K562 (cell line): ENCODE results near the gene PSMA1. TPM values are rescaled to one million over a fixed set of nuclear protein-coding genes. Genes with fewer than 3 reads are reported as not detected.

Source experiments
- BRD9 ChIP-seq: fragments of 450-650 bp; IDR thresholded peaks from 2 replicates; pipeline ENCODE4 v1.6.1; 2018; ENCODE audit warnings: low read depth; ENCODE audit not compliant: partially characterized antibody
- CBFA2T3 ChIP-seq: fragments of 450-650 bp; IDR thresholded peaks from 2 replicates; pipeline ENCODE4 v1.6.1; 2017
- CCAR2 ChIP-seq: fragments of 200-400 bp; formaldehyde crosslinking; IDR thresholded peaks from 2 replicates; pipeline ENCODE4 v1.6.1; 2017; ENCODE audit warnings: mild to moderate bottlenecking, low read depth, low read length
- EGR1 ChIP-seq: fragments of 450-650 bp; conservative IDR thresholded peaks from 2 replicates; pipeline ENCODE4 v1.6.1; 2017; ENCODE audit warnings: mild to moderate bottlenecking
- FOSL1 ChIP-seq: fragments of 200-800 bp; sonication (Bioruptor generic); conservative IDR thresholded peaks from 2 replicates; pipeline ENCODE4 v1.6.1; 2016; ENCODE audit warnings: missing genetic modification characterization, missing compliant biosample characterization
- FOXJ2 ChIP-seq: fragments of 200-800 bp; sonication (Bioruptor generic); IDR thresholded peaks from 2 replicates; pipeline ENCODE4 v1.6.1; 2016; ENCODE audit warnings: missing genetic modification characterization, missing compliant biosample characterization
- HIVEP1 ChIP-seq: fragments of 250-450 bp; sonication (Bioruptor Pico); IDR thresholded peaks from 2 replicates; pipeline ENCODE4 v1.4.0; 2020; ENCODE audit warnings: mild to moderate bottlenecking
- HMG20A ChIP-seq: fragments of 450-650 bp; formaldehyde crosslinking; conservative IDR thresholded peaks from 2 replicates; pipeline ENCODE4 v1.4.0; 2020; ENCODE audit warnings: mild to moderate bottlenecking, mixed read lengths
- KHSRP ChIP-seq: fragments of 450-650 bp; IDR thresholded peaks from 2 replicates; pipeline ENCODE4 v1.6.1; 2017
- L3MBTL2 ChIP-seq: fragments of 450-650 bp; IDR thresholded peaks from 2 replicates; pipeline ENCODE4 v1.6.1; 2016; ENCODE audit warnings: mild to moderate bottlenecking, moderate library complexity
- MED1 ChIP-seq: sonication (generic); formaldehyde crosslinking; IDR thresholded peaks from 2 replicates; pipeline ENCODE4 v1.8.1; 2023; ENCODE audit warnings: missing genetic modification reagents, borderline replicate concordance
- NBN ChIP-seq: fragments of 450-650 bp; IDR thresholded peaks from 2 replicates; pipeline ENCODE4 v1.6.1; 2016; ENCODE audit warnings: low read depth, mild to moderate bottlenecking
- NR3C1 ChIP-seq: sonication (generic); formaldehyde crosslinking; IDR thresholded peaks from 2 replicates; pipeline ENCODE4 v1.8.1; 2022; ENCODE audit warnings: missing genetic modification reagents
- PHB2 ChIP-seq: fragments of 450-650 bp; IDR thresholded peaks from 2 replicates; pipeline ENCODE4 v1.6.1; 2017; ENCODE audit warnings: low read depth
- RAD21 ChIP-seq, 2 experiments: fragments of 250-450 bp in 1 of 2; fragments of 450-650 bp in 1 of 2; sonication (Bioruptor Pico) in 1 of 2; formaldehyde crosslinking in 1 of 2; IDR thresholded peaks in 1 of 2; conservative IDR thresholded peaks in 1 of 2; 2 replicates each; pipeline versions ENCODE4 v1.4.0 to v1.8.0; 2020 to 2022; ENCODE audit warnings: mild to moderate bottlenecking in 2 of 2, moderate library complexity in 1 of 2
- SOX6 ChIP-seq: fragments of 450-650 bp; IDR thresholded peaks from 2 replicates; pipeline ENCODE4 v1.6.1; 2014; ENCODE audit warnings: mild to moderate bottlenecking
- SP1 ChIP-seq: sonication (generic); formaldehyde crosslinking; IDR thresholded peaks from 2 replicates; pipeline ENCODE4 v1.8.1; 2022; ENCODE audit warnings: mild to moderate bottlenecking, missing genetic modification reagents
- SPI1 ChIP-seq: IDR thresholded peaks from 2 replicates; pipeline ENCODE4 v1.6.1; 2011; ENCODE audit warnings: low read depth, low read length, control low read depth, borderline replicate concordance
- SRSF9 ChIP-seq: fragments of 200-400 bp; formaldehyde crosslinking; IDR thresholded peaks from 2 replicates; pipeline ENCODE4 v1.6.1; 2017; ENCODE audit warnings: low read depth, low read length, borderline replicate concordance
- WHSC1 ChIP-seq: IDR thresholded peaks from one replicate; pipeline ENCODE4 v1.6.1; 2012; ENCODE audit warnings: low read length, control low read depth, inconsistent platforms
- ZBTB17 ChIP-seq: fragments of 450-650 bp; formaldehyde crosslinking; IDR thresholded peaks from 2 replicates; pipeline ENCODE4 v1.4.0; 2020; ENCODE audit warnings: mild to moderate bottlenecking
- ZNF121 ChIP-seq: sonication (generic); formaldehyde crosslinking; conservative IDR thresholded peaks from 2 replicates; pipeline ENCODE4 v1.8.0; 2022; ENCODE audit warnings: missing genetic modification reagents
- ZNF347 ChIP-seq: fragments of 450-650 bp; formaldehyde crosslinking; IDR thresholded peaks from 2 replicates; pipeline ENCODE4 v1.4.0; 2020; ENCODE audit warnings: low read depth, mild to moderate bottlenecking, moderate library complexity
- ZNF444 ChIP-seq: fragments of 250-450 bp; sonication (Bioruptor Pico); IDR thresholded peaks from 2 replicates; pipeline ENCODE4 v1.4.0; 2020; ENCODE audit warnings: mild to moderate bottlenecking, moderate library complexity
- ZNF707 ChIP-seq: fragments of 250-450 bp; sonication (Bioruptor Pico); conservative IDR thresholded peaks from 2 replicates; pipeline ENCODE4 v1.8.0; 2022; ENCODE audit warnings: inconsistent platforms, mild to moderate bottlenecking, moderate library complexity
- polyA plus RNA-seq, 8 experiments: library from polyadenylated mRNA; depleted of rRNA in 4 of 8; stranded (reverse) in 5 of 8; unstranded in 3 of 8; fragments of >200 nt; fragmentation: Nextera tagmentation in 2 of 8; fragmentation: Illumina TruSeq in 1 of 8; extraction: Ambion mirVana in 2 of 8; extraction: Trizol in 1 of 8; gene quantifications; 2 replicates each; pipeline versions ENCODE4 v1.2.1 to v1.2.3, GENCODE V29; 2011 to 2014; ENCODE audit warnings: inconsistent platforms in 1 of 8, missing spikeins in 1 of 8
- total RNA-seq, 7 experiments: library from RNA; depleted of rRNA in 6 of 7; stranded (reverse); fragments of >200 nt in 6 of 7; fragmentation: Illumina TruSeq in 2 of 7; extraction: Trizol in 2 of 7; gene quantifications; 2 replicates each; pipeline versions ENCODE4 v1.2.1 to v1.2.3, GENCODE V29; 2011 to 2021; ENCODE audit warnings: low replicate concordance in 1 of 7
- TF ChIP-seq, protein P1 (sequence below): fragments of 150-350 bp; conservative IDR thresholded peaks from 2 replicates; pipeline ENCODE4 v1.6.1; 2014; ENCODE audit warnings: low read length
- TF ChIP-seq, protein P2 (sequence below): fragments of 450-650 bp; IDR thresholded peaks from 2 replicates; pipeline ENCODE4 v1.6.1; 2016; ENCODE audit warnings: missing biosample characterization, missing genetic modification characterization
- TF ChIP-seq, protein P3 (sequence below): fragments of 250-450 bp; sonication (Bioruptor Pico); IDR thresholded peaks from 2 replicates; pipeline ENCODE4 v1.6.1; 2021; ENCODE audit warnings: mild to moderate bottlenecking

Gene PSMA1
- total and polyA plus RNA-seq, 9 of the 15 experiments (the other 6 are each of a cell fraction or from before 2014, with no cell fraction given): 283 to 1,007 (median 424) TPM

DNA sequence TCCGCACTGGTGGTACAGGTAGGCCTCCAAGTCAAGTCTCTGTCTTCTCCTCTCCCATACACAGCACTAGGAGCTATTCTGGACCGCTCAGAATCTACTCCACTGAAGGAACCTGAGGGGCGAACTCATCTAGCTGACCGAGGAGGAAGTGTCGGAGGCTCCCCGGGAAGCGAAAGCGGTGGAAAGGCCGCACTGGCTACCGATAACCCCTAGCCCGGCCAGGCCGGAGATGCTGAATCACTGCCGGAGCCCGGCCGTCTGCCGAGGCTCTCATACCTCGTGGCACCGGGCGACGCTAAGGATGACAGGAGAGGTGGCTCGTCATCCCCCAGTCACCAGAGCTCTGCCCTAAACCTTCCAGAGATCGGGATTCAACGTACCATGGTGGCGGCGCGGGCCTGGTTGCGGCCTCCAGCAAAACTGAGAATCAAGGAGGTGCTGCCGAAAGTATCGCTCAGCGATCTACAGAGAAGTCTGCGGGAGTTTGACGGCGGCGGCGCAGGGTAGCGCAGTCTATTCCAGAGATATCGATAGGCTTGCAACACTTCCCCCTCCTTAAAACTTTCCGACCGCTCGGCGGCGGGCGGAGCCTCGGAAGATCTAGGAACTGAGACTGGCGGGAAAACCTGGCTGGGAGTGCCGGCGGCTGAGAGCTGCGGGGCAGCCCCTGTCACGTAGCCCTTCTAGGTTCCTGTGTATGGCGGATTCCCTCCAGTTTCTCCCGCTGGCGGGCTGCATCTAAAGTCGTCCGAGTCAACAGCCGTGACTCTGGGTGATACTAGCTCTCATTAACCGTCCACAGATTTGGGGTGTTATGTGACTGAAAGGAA lies at the start of gene PSMA1 (continued):
- TF ChIP-seq, protein P1, sequence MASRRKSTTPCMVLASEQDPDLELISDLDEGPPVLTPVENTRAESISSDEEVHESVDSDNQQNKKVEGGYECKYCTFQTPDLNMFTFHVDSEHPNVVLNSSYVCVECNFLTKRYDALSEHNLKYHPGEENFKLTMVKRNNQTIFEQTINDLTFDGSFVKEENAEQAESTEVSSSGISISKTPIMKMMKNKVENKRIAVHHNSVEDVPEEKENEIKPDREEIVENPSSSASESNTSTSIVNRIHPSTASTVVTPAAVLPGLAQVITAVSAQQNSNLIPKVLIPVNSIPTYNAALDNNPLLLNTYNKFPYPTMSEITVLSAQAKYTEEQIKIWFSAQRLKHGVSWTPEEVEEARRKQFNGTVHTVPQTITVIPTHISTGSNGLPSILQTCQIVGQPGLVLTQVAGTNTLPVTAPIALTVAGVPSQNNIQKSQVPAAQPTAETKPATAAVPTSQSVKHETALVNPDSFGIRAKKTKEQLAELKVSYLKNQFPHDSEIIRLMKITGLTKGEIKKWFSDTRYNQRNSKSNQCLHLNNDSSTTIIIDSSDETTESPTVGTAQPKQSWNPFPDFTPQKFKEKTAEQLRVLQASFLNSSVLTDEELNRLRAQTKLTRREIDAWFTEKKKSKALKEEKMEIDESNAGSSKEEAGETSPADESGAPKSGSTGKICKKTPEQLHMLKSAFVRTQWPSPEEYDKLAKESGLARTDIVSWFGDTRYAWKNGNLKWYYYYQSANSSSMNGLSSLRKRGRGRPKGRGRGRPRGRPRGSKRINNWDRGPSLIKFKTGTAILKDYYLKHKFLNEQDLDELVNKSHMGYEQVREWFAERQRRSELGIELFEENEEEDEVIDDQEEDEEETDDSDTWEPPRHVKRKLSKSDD: no peak
- TF ChIP-seq SOX6 (peak; percentile 52; the same call in 1 of the 2 replicates), MED1 (CRISPR knock-in tag) (no peak), BRD9 (no peak), ZNF444 (CRISPR knock-in tag) (no peak), NR3C1 (CRISPR knock-in tag) (0 out of 2 replicates have a peak, but pooled peaks have one; percentile 60), WHSC1 (no peak), SP1 (CRISPR knock-in tag) (peak; percentile 80; the same call in 1 of the 2 replicates), NBN (peak; percentile 63; the same call in 1 of the 2 replicates), FOSL1 (tag) (peak; percentile 50; the same call in 1 of the 2 replicates), ZBTB17 (CRISPR knock-in tag) (peak; percentile 100), CCAR2 (no peak), RAD21 (CRISPR knock-in tag; conservative IDR thresholded peaks at IDR 0.05 in 1 of 2, IDR thresholded peaks at IDR 0.05 in 1 of 2) (no peak), HMG20A (no peak), ZNF347 (CRISPR knock-in tag) (no peak), SRSF9 (no peak), L3MBTL2 (peak; percentile 98), KHSRP (no peak), HIVEP1 (CRISPR knock-in tag) (no peak; the same call in 1 of the 2 replicates), ZNF707 (CRISPR knock-in tag) (no peak), CBFA2T3 (0 out of 2 replicates have a peak, but pooled peaks have one; percentile 2), SPI1 (peak; percentile 67), ZNF121 (CRISPR knock-in tag) (no peak), FOXJ2 (peak; percentile 74), PHB2 (no peak), EGR1 (peak; percentile 40; the same call in 1 of the 2 replicates)
- TF ChIP-seq, protein P2, sequence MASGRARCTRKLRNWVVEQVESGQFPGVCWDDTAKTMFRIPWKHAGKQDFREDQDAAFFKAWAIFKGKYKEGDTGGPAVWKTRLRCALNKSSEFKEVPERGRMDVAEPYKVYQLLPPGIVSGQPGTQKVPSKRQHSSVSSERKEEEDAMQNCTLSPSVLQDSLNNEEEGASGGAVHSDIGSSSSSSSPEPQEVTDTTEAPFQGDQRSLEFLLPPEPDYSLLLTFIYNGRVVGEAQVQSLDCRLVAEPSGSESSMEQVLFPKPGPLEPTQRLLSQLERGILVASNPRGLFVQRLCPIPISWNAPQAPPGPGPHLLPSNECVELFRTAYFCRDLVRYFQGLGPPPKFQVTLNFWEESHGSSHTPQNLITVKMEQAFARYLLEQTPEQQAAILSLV (tag): no peak
- TF ChIP-seq, protein P3, sequence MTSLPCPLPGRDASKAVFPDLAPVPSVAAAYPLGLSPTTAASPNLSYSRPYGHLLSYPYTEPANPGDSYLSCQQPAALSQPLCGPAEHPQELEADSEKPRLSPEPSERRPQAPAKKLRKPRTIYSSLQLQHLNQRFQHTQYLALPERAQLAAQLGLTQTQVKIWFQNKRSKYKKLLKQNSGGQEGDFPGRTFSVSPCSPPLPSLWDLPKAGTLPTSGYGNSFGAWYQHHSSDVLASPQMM (CRISPR knock-in tag): no peak
